ENCODE measurements around the gene BIRC3.
A peak's percentile ranks its signal among the peaks of the same experiment; 100 is the strongest.
"Not testable (repeated sequence)": the region's sequence is repeated elsewhere in the genome, so short reads cannot be mapped to it uniquely, and the experiment has no call there.

BIRC3 gene

DNA sequence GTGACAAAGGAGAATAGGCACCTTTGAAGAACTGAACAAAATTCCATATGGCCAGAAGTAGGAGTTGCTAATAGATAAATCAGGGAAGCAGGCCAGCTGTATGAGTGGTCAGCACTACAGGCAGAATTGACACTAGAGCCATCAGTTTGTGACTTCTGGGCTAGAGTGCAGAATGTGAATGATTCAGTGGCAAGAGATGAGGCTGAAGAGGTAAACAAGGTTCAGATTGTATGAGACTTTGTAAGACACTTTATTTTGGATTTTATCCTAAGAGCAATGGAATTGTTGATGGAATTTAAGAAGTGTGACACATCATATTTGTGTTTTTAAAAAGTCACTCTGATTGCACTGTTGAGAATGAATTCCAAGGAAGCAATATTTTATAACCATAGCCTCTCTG lies 12.9 kb downstream of the BIRC3 start:
- no peak for FAIRE-seq

DNA sequence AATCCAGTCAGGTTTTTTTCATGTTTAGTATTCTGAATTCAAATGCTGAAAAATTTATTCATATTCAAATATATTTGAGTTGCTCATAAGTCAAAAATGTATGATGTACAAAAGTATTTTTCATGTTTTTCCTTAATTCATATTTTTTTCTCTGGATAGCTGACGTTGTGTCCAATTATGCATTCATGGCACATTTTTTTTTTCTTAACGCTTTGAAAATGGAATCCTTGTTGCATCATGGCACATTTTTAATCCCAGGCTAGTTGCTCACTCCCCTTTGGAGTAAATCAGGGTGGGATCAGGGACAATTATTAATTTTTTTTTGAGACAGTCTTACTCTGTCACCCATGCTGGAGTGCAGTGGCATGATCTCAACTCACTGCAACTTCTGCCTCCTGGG lies 14.1 kb downstream of the BIRC3 start:
- no peak for FAIRE-seq

DNA sequence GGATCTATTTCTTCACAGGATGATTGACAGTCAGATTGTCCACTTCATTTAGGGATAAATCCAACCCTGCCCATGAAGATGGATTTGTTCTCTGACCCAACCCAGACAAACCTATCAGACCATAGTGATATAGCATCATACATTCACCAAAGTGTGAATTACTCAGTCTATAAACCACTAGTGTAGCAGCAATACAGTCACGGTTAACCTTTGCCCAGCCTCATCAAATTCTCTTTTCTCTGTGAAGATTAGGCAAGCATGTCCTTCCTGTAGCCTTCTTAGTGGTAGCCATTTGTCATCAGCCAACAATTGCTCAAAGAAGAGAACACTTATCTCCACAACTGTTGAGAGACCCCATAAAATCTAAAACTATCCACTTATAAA lies 15.3 kb downstream of the BIRC3 start:
- FAIRE-seq: no peak

DNA sequence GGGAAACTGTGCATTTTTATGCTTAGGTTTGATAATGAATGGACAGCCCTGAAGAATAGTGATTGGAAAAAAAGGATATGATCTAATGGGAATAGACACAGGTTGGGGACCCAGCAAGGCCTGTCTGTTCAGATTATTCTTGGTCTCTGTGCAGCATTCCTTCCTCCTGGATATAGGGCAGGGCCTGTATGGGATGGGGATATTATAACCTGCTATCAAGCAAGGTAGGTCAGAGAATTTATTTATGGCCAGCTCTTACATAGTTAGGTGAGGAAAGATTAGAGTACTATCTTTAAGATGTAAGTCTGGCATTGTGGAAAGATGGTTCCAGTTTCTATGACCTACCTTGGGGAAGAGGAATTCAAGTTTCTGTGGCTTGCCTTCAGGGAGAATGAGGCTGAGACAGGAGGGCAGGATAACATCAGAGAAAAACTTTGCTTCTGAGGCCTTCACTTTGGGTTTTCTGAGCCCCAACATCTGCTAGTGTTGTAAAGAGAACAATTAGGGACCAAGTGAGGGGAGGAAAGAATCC lies 21.3 kb downstream of the BIRC3 start:
- no peak for FAIRE-seq

DNA sequence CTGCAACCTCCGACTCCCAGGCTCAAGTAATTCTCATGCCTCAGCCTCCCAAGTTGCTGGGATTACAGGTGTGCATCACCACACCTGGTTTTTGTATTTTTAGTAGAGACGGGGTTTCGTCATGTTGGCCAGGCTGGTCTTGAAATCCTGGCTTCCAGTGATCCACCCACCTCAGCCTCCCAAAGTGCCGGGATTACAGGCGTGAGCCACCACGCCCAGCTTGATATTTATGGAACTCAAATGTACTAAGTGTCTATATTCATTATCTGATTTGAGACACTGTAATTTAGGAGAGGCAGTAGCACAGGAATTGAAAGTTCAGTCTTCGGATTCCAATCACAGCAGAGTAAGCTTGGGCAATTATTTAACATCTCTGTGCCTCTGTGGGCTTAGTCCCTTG lies 24.0 kb downstream of the BIRC3 start:
- FAIRE-seq: not testable (repeated sequence)

DNA sequence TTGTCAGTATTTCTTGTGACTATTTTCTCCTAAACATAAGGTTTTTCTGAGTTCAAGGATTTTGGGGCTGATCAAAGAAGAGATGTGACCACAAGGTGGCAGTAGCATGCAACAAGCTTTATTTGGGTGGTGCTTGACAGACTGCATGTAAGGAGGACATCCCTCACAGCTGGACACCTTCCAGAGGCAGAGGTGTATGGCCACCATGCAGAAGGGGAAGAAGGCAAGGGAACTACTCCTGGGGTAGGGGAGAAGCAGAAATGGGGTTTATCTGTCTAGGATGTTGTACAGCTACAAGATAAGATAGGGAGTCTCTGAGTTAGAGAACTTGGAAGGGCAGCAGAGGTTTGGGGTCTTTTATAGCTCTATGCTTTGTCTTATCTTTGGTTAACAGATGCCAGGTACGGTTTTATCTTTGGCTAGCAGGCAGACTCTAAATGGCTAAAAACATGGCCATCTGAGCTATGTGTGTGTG lies 24.6 kb downstream of the BIRC3 start:
- FAIRE-seq: peak; percentile 73

DNA sequence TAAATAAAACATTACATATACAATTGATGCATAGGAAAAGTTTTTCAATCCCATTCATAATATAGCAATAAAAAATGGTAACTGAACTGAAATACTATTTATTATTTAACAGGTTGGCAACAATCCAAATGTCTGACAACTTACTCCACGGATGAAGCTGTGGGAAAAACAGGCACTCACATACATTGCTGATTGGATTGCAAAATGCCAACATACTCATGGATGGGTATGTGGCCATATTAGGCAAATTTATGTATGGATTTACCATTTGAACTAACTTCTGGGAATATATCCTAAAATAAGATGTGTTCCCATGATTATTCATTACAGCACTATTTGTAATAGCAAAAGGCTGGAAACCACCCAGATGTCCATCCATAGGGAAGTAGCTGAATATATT lies 26.5 kb downstream of the BIRC3 start:
- FAIRE-seq: no peak

DNA sequence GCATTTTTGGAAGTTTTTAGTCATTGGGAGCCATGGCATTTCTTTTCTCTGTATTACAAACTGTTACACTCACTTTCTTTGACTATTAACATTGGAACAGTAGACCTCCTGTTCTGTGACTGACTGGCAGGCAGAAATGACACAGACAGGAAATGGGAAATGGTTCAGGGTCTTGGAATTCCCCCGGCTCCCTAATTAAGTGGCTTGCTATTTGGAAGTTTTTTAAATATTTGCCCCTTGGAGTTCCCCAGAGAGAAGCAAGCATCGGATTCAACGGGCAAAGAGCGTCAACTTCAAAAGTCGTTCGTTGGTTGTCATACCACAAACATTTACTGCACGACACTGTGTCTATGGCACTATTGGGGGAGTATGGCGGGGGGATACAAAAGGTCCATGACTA lies 28.6 kb downstream of the BIRC3 start:
- FAIRE-seq: peak; percentile 87

DNA sequence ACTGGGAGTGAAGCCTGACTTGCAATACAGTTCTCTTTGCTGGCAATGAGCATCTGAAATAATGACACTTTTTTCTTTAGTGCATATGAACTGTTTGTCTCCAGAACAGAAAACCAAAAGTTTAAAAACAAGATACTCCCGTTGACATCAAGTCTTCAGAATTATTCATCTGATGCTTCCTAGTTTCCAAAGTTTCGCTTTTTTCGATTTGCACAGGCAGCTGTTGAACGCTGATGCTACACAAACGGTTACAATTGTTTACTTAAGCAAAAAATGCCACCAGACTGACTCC lies 29.1 kb downstream of the BIRC3 start:
- FAIRE-seq: peak; percentile 49

DNA sequence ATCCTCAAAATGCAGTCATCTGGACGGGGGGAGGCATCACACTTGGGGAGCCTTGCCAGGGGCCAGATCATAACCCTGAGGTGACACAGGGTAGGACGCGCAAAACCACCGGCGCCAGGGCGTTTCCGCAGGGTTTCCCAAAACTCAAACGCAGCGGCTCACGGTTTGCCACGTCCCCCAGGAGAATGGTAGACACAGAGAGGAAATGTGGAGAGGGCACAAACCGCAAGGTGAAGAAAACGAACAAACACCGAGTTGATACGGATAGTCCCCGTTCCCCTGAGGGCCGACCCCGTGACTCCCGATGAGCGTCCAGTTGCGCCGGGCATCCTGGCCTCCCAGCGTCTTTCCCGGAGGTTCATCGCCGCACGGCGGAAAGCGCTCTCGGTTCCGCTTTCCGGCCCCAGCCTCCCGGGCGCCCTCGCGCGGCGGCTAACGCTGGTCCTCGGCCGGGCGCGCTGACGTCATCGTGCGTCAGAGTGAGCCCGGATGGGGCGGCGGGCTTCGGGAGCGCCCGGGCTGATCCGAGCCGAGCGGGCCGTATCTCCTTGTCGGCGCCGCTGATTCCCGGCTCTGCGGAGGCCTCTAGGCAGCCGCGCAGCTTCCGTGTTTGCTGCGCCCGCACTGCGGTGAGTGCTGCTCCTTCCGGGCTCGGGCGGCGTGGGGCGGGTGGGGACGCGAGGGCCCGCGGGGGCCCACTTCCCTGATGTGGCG lies 29.6 kb downstream of the BIRC3 start, which contains the start of gene BIRC2:
TSS of gene BIRC2 (plus strand) at position 467 of the 714 bp plus-strand sequence. CDS start 2,641 bp downstream, outside the sequence.
- no peak for FAIRE-seq

DNA sequence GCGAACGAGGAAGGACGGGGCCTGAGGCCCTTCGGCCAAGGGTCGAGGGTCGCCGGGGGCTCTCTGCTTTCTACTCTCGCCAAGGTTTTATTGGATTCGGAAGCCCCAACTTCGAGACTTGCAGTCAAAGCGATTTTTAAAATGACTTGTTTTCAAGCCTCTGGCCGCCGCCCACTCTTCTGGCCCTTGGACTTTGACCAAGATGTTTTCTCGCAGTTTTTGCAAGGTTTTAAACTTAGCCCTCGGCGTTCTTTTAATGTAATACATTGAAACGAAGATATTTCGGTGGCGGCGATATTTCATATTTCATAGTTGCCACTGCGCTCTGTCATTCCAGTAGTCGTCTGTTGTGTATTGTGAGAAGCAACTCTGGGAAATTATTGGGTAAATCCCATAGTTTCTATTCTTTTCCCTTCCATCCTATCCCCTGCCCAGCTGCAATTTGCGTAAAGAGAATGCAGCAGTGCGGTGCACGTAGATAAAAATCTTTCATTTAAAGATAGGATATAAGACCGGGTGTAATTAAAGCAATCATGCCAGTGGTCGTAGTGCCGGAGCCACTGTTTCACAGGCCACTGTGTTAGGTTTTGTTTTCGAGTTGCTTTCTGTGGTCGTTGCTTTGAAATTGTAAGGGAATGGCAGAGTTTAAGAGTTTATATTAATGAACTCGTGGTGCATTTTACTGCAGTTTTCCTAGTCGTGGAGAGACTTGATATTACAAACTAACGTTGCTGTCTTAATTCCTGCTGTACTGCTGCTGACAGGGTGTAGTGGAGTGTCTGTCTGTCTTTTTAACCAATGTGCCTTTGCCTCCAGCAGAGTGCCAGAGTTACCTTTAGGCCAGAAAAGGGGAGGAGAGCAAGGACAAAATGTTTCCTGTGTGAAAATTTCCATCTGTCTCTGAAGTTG lies 30.4 kb downstream of the BIRC3 start:
- FAIRE-seq: no peak

DNA sequence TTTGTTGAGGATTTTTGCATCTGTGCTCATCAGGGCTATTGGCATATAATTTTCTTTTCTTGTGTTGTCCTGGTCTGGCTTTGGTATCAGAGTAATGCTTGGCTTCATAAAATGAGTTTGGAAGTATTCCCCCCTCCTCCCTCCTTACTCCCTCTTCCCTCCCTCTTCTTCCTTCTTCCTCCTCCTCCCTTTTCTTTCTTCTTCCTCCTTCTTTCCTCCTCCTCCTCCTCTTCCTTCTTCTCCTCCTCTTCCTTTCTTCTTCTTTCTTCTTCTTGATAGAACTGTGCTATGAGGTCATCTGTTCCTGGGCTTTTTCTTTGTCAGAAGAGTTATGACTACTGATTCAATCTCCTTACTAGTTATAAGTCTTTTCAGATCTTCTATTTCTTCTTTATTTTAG lies 39.8 kb downstream of the BIRC3 start:
- no peak for FAIRE-seq

DNA sequence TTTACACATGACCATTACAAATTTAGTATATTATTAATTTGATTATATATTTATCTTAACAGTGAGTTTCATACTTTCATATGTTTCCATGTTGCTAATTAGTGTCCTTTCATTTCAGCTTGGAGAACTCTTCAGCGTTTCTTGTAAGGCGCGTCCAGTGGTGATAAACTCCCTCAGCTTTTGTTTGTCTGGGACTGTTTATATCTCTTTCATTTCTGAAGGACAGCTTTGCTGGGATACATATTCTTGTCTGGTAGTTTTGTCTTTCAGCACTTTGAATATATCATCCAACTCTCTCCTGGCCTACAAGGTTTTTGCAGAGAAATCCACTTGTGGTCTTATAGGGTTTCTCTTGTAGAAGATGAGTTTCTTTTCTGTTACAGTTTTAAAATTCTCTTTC lies 42.1 kb downstream of the BIRC3 start:
- no peak for FAIRE-seq

DNA sequence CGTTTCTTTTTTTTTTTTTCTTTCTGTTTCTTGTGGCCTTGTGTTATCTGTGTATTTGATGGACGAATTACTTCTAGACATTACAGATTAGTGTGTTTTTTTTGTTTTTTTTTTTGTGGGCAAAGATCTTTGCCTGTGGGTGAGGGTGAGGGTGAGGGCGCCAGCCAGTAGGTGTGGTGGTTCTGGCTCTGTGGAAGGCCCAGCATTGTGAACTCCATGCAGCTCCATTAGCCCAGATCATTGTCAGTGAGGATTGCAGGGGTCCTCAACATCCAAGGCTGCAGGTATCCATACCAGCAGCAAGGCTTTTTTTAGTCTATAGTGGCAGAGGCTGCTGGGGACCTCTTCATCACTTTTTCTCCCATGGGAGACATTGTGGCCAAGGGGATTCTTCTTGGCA lies 43.4 kb downstream of the BIRC3 start:
- FAIRE-seq: no peak

DNA sequence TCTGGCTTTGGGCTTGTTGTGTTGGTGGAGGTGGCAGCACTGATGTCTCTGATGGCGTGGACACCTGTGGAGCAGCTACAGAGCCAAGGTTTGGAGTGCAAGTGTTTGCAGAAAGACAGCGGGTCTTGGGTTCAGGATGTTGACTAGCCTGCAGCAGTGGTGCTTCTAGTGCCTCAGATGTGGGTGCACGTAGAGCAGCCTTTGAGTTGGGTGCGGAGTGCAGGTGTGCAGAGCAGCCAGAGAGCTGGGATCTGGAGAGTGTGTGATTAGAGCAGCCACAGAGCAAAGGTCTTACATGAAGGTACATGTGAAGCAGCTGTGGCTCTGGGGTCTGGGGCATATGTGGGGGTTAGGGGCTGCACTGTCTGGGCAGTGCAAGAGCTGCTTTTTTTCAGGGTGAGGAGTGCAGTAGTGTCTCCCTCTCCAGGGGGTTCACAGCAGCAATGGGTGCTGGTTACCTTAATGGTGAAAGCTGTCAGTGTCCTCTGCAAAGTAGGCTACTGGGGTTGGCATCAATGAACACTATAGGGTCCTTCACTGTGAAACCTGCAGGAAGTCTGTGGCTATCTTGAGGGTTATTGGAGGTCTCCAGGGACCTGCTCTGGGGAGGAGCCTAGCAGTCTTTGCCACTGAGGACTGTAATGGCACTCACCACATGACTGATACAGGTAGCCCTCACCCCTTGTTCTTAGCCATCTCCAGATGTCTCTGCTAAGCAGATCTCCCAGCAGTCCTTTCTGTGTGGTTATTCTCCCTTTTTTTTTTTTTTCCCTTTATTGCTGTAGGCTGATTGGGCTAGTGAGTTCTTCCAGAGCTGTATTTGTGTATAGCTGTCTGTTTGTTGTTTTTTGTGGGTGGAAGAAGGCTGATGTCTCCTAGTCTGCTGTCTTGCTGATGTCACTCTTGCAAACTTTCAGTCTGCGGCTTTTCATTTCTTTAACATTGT lies 44.1 kb downstream of the BIRC3 start:
- FAIRE-seq: no peak

DNA sequence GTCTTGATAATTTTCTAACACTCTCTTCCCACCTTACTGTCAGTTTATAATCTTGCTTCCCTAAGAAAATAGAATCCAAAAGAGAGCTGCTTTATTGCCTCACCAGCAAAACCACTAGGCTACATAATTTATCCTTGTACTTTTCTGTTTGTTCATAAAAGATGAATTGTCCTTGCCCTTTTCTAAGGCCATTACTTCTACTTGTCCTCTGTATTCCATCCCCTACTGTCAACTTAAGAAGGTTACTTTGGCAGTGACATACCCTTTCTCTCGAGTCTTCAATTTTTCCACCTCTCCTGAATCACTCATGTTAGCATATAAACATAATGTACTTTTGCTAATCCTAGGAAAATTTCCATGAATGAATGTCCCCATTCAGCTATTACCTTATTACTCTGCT lies 47.7 kb downstream of the BIRC3 start:
- no peak for FAIRE-seq

DNA sequence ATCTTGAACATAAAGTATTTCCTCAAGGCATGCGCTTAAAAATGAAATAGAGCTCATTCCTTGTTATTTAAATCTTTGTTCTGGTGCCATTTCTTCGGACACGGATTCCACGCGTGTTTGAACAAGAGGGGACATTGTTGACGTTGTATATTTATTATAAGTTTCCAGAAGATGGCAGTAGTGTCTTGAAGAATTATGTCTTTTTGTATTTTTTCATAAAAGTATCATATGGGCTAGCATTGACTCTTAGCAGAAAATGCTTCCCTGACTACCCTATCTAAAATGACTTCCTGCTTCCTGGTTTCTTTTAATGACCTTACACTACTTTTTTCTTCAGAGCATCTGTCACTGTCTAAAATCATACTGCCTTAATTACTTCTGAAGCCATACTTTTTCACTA lies 50.1 kb downstream of the BIRC3 start:
- no peak for FAIRE-seq

DNA sequence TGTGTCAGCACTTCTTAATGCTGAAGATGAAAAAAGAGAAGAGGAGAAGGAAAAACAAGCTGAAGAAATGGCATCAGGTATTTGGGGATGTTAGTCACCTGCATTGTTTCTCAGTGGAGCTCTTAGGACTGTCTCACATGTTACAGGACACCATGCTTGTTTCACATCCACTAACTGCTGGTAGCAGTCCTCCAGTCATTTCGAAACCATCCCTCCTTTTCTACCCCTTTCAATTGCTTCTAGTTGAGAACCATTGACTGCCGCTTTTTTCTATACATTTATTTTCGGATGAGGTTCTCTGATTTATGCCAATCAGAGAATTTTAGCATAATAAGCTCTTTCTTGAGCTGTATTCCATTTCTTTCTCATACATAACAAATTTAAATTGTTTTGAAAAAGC lies 51.2 kb downstream of the BIRC3 start:
- no peak for FAIRE-seq

DNA sequence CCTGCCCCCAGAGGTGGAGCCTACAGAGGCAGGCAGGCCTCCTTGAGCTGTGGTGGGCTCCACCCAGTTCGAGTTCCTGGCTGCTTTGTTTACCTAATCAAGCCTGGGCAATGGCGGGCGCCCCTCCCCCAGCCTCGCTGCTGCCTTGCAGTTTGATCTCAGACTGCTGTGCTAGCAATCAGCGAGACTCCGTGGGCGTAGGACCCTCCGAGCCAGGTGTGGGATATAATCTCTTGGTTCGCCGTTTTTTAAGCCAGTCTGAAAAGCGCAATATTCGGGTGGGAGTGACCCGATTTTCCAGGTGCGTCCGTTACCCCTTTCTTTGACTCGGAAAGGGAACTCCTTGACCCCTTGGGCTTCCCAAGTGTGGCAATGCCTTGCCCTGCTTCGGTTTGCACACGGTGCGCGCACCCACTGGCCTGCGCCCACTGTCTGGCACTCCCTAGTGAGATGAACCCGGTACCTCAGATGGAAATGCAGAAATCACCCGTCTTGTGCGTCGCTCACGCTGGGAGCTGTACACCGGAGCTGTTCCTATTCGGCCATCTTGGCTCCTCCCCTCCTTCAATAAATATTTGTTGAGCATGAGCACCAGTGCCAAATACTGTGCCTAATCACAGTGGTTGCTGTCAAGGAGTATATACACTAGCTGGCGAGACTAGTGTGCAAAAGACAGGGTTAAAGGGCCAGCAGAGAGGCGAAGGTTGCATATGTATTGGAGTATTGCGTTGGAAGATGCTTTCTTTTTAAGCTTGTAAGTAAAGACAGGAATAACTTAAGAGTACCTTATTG lies 57.5 kb downstream of the BIRC3 start:
- not testable (repeated sequence) for FAIRE-seq

DNA sequence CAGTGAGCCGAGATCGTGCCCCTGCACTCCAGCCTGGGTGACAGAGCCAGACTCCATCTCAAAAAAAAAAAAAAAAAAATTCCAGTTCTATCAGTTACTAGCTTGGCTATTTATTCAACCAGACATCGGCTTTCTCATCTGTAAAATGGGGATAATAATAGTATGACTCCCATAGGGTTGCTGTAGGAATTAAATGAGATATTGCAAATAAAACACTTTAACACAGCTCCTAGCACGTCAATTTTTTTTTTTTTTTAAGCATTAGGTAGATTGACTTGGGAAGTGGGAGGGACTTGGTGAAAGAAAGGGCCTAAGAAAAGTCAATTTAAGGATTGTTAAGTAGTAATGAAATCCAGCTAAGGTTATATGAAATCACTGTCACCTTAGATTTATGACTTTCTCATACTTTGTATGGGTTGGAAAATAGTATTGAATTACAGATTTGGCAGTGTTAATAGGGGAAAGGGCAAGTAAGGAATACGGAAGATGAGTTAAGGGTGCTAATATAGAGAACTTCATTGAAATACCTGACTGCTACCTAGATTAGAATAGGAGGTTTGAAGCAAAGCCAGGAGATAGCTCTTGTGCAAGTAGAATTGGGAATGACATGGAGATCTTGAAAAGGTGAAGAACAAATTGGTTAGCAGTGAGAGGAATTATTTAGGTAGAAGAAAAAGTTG lies 58.6 kb downstream of the BIRC3 start:
- no peak for FAIRE-seq

DNA sequence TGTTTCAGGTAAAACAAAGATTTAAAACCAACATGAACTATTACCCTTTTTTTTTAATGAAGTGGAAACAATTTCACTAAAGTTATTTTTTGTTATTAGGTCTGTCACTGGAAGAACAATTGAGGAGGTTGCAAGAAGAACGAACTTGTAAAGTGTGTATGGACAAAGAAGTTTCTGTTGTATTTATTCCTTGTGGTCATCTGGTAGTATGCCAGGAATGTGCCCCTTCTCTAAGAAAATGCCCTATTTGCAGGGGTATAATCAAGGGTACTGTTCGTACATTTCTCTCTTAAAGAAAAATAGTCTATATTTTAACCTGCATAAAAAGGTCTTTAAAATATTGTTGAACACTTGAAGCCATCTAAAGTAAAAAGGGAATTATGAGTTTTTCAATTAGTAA lies 60.6 kb downstream of the BIRC3 start:
- no peak for FAIRE-seq
